IMR-90 (cell line): ENCODE measurements around the gene TPGS1. TPM values are rescaled to one million over a fixed set of nuclear protein-coding genes. Genes with fewer than 3 reads are reported as not detected.

Source experiments
- ATAC-seq: fragments of 200-7000 bp; cut with Tn5 transposase; 2 replicates; pipeline ENCODE4 v1.9.1; 2020; ENCODE audit warnings: low read depth, mild to moderate bottlenecking, moderate library complexity
- BruUV-seq: library from RNA; stranded (reverse); fragments of 400-500 nt; replicated peaks from 2 replicates; lab custom pipeline; 2021; lab: Mats Ljungman, UMichigan
- CTCF ChIA-PET: fragments of 300-600 bp; formaldehyde crosslinking; extraction: SDS; loops from one replicate; lab custom pipeline; 2021; ENCODE audit warnings: antibody characterized with exemption; lab: Yijun Ruan, JAX
- POLR2A ChIA-PET: fragments of 300-600 bp; sonication (Branson Sonifier 250); formaldehyde crosslinking; loops from one replicate; lab custom pipeline; 2022; ENCODE audit warnings: antibody characterized with exemption; ENCODE audit not compliant: unreplicated experiment; lab: Charles Lee
- DNase-seq: peaks from one replicate; pipeline ENCODE4 v3.0.0; 2013
- H2AFZ ChIP-seq: replicated peaks from 2 replicates; pipeline ENCODE3; 2013; ENCODE audit warnings: low read length, mild to moderate bottlenecking; ENCODE audit not compliant: poor library complexity
- H2AK5ac ChIP-seq: 2 replicates; pipeline ENCODE4 v1.6.1; 2013; ENCODE audit warnings: low read depth, low read length, inconsistent platforms
- H2AK9ac ChIP-seq: replicated peaks from 2 replicates; pipeline ENCODE3; 2013; ENCODE audit warnings: mild to moderate bottlenecking, low read depth, low read length, moderate library complexity; ENCODE audit not compliant: poor library complexity
- H2BK120ac ChIP-seq: 2 replicates; pipeline ENCODE4 v1.6.1; 2013; ENCODE audit warnings: low read depth, low read length, inconsistent platforms
- H2BK15ac ChIP-seq: 3 replicates; pipeline ENCODE4 v1.6.1; 2013; ENCODE audit warnings: low read depth, low read length, inconsistent platforms
- H2BK20ac ChIP-seq: 2 replicates; pipeline ENCODE4 v1.6.1; 2013; ENCODE audit warnings: low read depth, mild to moderate bottlenecking, inconsistent platforms, low read length, moderate library complexity
- H2BK5ac ChIP-seq: 2 replicates; pipeline ENCODE4 v1.6.1; 2013; ENCODE audit warnings: mild to moderate bottlenecking, low read depth, low read length, inconsistent platforms; ENCODE audit not compliant: poor library complexity, severe bottlenecking
- H3K14ac ChIP-seq: replicated peaks from 2 replicates; pipeline ENCODE4 v1.6.1; 2013; ENCODE audit warnings: low read depth, low read length, inconsistent platforms
- H3K18ac ChIP-seq: 2 replicates; pipeline ENCODE4 v1.6.1; 2013; ENCODE audit warnings: low read depth, low read length, control low read depth
- H3K23ac ChIP-seq: 2 replicates; pipeline ENCODE4 v1.6.1; 2013; ENCODE audit warnings: low read depth, low read length, inconsistent platforms
- H3K27ac ChIP-seq: 2 replicates; pipeline ENCODE4 v1.5.1; 2013; ENCODE audit warnings: mild to moderate bottlenecking, control low read depth, low read length; ENCODE audit not compliant: insufficient read depth
- H3K27me3 ChIP-seq: 2 replicates; pipeline ENCODE4 v1.6.1; 2013; ENCODE audit warnings: low read length; ENCODE audit not compliant: control insufficient read depth, insufficient read depth
- H3K36me3 ChIP-seq: 2 replicates; pipeline ENCODE4 v1.6.1; 2013; ENCODE audit warnings: low read length, mixed read lengths; ENCODE audit not compliant: control insufficient read depth, insufficient read depth
- H3K4ac ChIP-seq: 2 replicates; pipeline ENCODE4 v1.6.1; 2013; ENCODE audit warnings: low read depth, low read length, inconsistent platforms
- H3K4me1 ChIP-seq: 2 replicates; pipeline ENCODE4 v1.6.1; 2013; ENCODE audit warnings: low read length, mixed read lengths; ENCODE audit not compliant: control insufficient read depth, insufficient read depth
- H3K4me2 ChIP-seq: 2 replicates; pipeline ENCODE4 v1.6.1; 2013; ENCODE audit warnings: low read depth, mild to moderate bottlenecking, control low read depth, low read length, moderate library complexity
- H3K4me3 ChIP-seq: 2 replicates; pipeline ENCODE4 v1.5.1; 2013; ENCODE audit warnings: low read depth, mild to moderate bottlenecking, control low read depth, low read length, moderate library complexity; ENCODE audit not compliant: insufficient read depth
- H3K56ac ChIP-seq: 2 replicates; pipeline ENCODE4 v1.6.1; 2013; ENCODE audit warnings: low read length, inconsistent platforms; ENCODE audit not compliant: insufficient read depth; ENCODE audit errors: extremely low read depth
- H3K79me1 ChIP-seq, 2 experiments: 2 replicates each; pipeline ENCODE4 v1.6.1; 2013; ENCODE audit warnings: low read length in 2 of 2, inconsistent platforms in 1 of 2, low read depth in 1 of 2
- H3K9ac ChIP-seq: 2 replicates; pipeline ENCODE4 v1.6.1; 2013; ENCODE audit warnings: low read depth, low read length, control low read depth
- H3K9me1 ChIP-seq: 2 replicates; pipeline ENCODE4 v1.6.1; 2013; ENCODE audit warnings: low read length, inconsistent platforms; ENCODE audit not compliant: insufficient read depth
- H3K9me3 ChIP-seq: 2 replicates; pipeline ENCODE4 v1.6.1; 2013; ENCODE audit warnings: low read length; ENCODE audit not compliant: control insufficient read depth, insufficient read depth
- H4K20me1 ChIP-seq: 2 replicates; pipeline ENCODE4 v1.6.1; 2013; ENCODE audit warnings: low read length, inconsistent platforms; ENCODE audit not compliant: insufficient read depth
- H4K5ac ChIP-seq: 2 replicates; pipeline ENCODE4 v1.6.1; 2013; ENCODE audit warnings: mild to moderate bottlenecking, low read depth, low read length, control low read depth
- H4K8ac ChIP-seq, 2 experiments: 2 replicates each; pipeline ENCODE4 v1.6.1; 2013; ENCODE audit warnings: low read depth in 2 of 2, low read length in 2 of 2, control low read depth in 1 of 2, inconsistent platforms in 1 of 2
- H4K91ac ChIP-seq: 2 replicates; pipeline ENCODE4 v1.6.1; 2013; ENCODE audit warnings: low read depth, low read length, inconsistent platforms; ENCODE audit not compliant: insufficient read depth
- BHLHE40 ChIP-seq: fragments of 150-350 bp; IDR thresholded peaks from 2 replicates; pipeline ENCODE4 v1.6.1; 2016; ENCODE audit warnings: mild to moderate bottlenecking, low read depth, low read length
- CEBPB ChIP-seq: IDR thresholded peaks from 2 replicates; pipeline ENCODE4 v1.6.1; 2012; ENCODE audit warnings: low read depth, low read length, improper control_type of control experiment
- RAD21 ChIP-seq: IDR thresholded peaks from 2 replicates; pipeline ENCODE4 v1.6.1; 2012; ENCODE audit warnings: low read length, improper control_type of control experiment
- WGBS, 2 experiments: methylation state at CpG; one replicate each; pipeline versions ENCODE4 v1.1.5 to v1.1.7; 2013; ENCODE audit warnings: missing lambda C conversion rate in 2 of 2; ENCODE audit not compliant: insufficient read length in 1 of 2; ENCODE audit errors: extremely low coverage in 2 of 2; 5-methylcytosine and 5-hydroxymethylcytosine counted together
- dilution Hi-C: fragments of 300-500 bp; cut with HindIII; formaldehyde crosslinking; loops from one replicate; pipeline ENCODE4 v1.14.3; 2018; ENCODE audit warnings: low sequenced_read_pairs; ENCODE audit not compliant: unreplicated experiment
- in situ Hi-C: fragments of 300-500 bp; cut with MboI; formaldehyde crosslinking; loops from 3 replicates; pipeline ENCODE4 v1.14.3; 2019; ENCODE audit warnings: low sequenced_read_pairs, inconsistent platforms, mixed read lengths
- intact Hi-C: fragments of 100-400 bp; cut with micrococcal nuclease; formaldehyde crosslinking; loops from 2 replicates; pipeline ENCODE4 v1.10.0; 2022
- polyA plus RNA-seq, 3 experiments: library from polyadenylated mRNA; depleted of rRNA; stranded (reverse); fragments of >200 nt; gene quantifications; 2 replicates each; pipeline ENCODE4 v1.2.3, GENCODE V29; 2012; ENCODE audit warnings: low replicate concordance in 1 of 3
- total RNA-seq: library from RNA; depleted of rRNA; stranded (reverse); fragments of >200 nt; gene quantifications from 2 replicates; pipeline ENCODE4 v1.2.3, GENCODE V29; 2012

The TPGS1 gene
- total and polyA plus RNA-seq, 2 of the 4 experiments (the other 2 are of a cell fraction), result 2.7 to 6.3 TPM

- Histone ChIP-seq H3K23ac (no peak overlapping the region), H3K56ac (no peak overlapping the region), H2BK5ac (no peak overlapping the region), H3K18ac (no peak overlapping the region), H2BK20ac (no peak overlapping the region), H2AFZ (no peak overlapping the region), H3K9me1 (no peaks in the 10 kb centered on the region), H3K36me3 (no peaks in the 10 kb centered on the region), H2AK9ac (no peak overlapping the region), H3K9me3 (no peaks in the 10 kb centered on the region; the same call in 1 of the 2 replicates), H3K27me3 (no peaks in the 10 kb centered on the region; the same call in none of the 2 replicates), H2BK15ac (no peak overlapping the region), H4K5ac (no peak overlapping the region), H3K4me1 (peaks cover 2% of the 10 kb centered on the region; the same call in 1 of the 2 replicates), H3K79me1 (no peaks in the 10 kb centered on the region), H2AK5ac (no peak overlapping the region), H3K14ac (no peak overlapping the region), H2BK120ac (no peak overlapping the region), H3K4me2 (no peak overlapping the region), H3K4me3 (no peak overlapping the region), H3K27ac (no peak overlapping the region), H3K4ac (no peak overlapping the region), H4K8ac (no peak overlapping the region), H4K20me1 (no peaks in the 10 kb centered on the region), H3K9ac (no peak overlapping the region), H4K91ac (no peak overlapping the region)
- no peak for ATAC-seq
- in situ Hi-C loops (no loop called here), intact Hi-C loops (no loop called here), dilution Hi-C loops (no loop called here)
- CTCF ChIA-PET, result no interaction called here
- POLR2A ChIA-PET, result no interaction called here
- no TSS peak for BruUV-seq
- no peak for DNase-seq
- 83% methylated on average over 3 of the region's 11 CpGs; no CpG with 5 or more reads in 1 of the 2 experiments for WGBS, 2 experiments
- no peak for TF ChIP-seq RAD21
- TF ChIP-seq BHLHE40, result no peak
- TF ChIP-seq CEBPB, result no peak
These were observed 39.7 kb upstream of the TPGS1 start for GRCh38 chr19:467554-467953.
